ENCODE results near the gene CEMIP. TPM values are rescaled to one million over a fixed set of nuclear protein-coding genes. Genes with fewer than 3 reads are reported as not detected.

The CEMIP gene
- total and polyA plus RNA-seq, 2 of the 8 experiments (the other 6 are each of a cell fraction or from before 2014, with no cell fraction given): 0.11 to 0.60 TPM

GRCh38 chr15:80969316-80969715 is 190.1 kb downstream of the CEMIP start:
- 0 out of 2 replicates have a peak overlapping the region, but pooled peaks have one; percentile 27 for H2BK5ac ChIP-seq (ENCODE audit: low read depth, low read length)
- peaks cover 13 to 30% (median 21%) of the 10 kb centered on the region in 4 experiments for H3K4me1 ChIP-seq (replicated peaks in 1 of 4; ENCODE audit: control insufficient read depth in 3 of 4, insufficient read depth in 4 of 4, low read length in 3 of 4)
- ChIA-PET POLR2A (ENCODE audit: partially characterized antibody) (interaction anchor here (1.6 kb wide), 1 partner anchor 13 kb away, joined by 5 read pairs; no protein-coding TSS in a partner anchor), CTCF (ENCODE audit: partially characterized antibody) (interaction anchor here (0.6 to 5.9 kb wide), 56 partner anchors 7 to 513 kb away, joined by 3 to 94 read pairs (median 5); partner anchors contain the start of gene CEMIP)
- peak overlapping the region; percentile 79; the same call in 1 of the 2 replicates for H2AK5ac ChIP-seq (ENCODE audit: low read depth, low read length)
- H2AFZ ChIP-seq (ENCODE audit: low read length): no peak overlapping the region
- H3K18ac ChIP-seq (ENCODE audit: extremely low read depth, low read length): no peak overlapping the region
- H3K79me1 ChIP-seq (ENCODE audit: low read depth, low read length): peaks cover 7% of the 10 kb centered on the region
- 0 out of 2 replicates have a peak overlapping the region, but pooled peaks have one; percentile 34 for H2BK20ac ChIP-seq (ENCODE audit: low read length)
- no peak overlapping the region for H3K4me3 ChIP-seq (ENCODE audit: extremely low read depth in 1 of 4, insufficient read depth in 2 of 4, low read depth in 3 of 4, low read length in 4 of 4)
- H3K4me2 ChIP-seq (ENCODE audit: insufficient read depth in 1 of 2, low read depth in 2 of 2, low read length in 2 of 2): no peak overlapping the region
- no peak overlapping the region for H4K8ac ChIP-seq (ENCODE audit: extremely low read depth, insufficient read depth, low read length)
- H3K9ac ChIP-seq (replicated peaks in 1 of 4; ENCODE audit: extremely low read depth in 1 of 4, low read depth in 3 of 4, low read length in 3 of 4): no peak overlapping the region
- peaks cover 0 to 9% of the 10 kb centered on the region in 2 experiments; a peak in 1 of 4 replicates for H3K79me2 ChIP-seq (ENCODE audit: control insufficient read depth in 1 of 2, insufficient read depth in 2 of 2, low read length in 2 of 2)
- H4K5ac ChIP-seq (ENCODE audit: insufficient read length, low read depth, low read length): no peak overlapping the region
- H3K9me3 ChIP-seq (ENCODE audit: insufficient read depth in 2 of 2, low read depth in 1 of 2, low read length in 1 of 2): no peaks in the 10 kb centered on the region
- DNase-seq (ENCODE audit: low read depth in 1 of 2, low spot score in 2 of 2) (peak in 1 of 2 experiments; percentile 16), FAIRE-seq (no peak)
- no peak overlapping the region for H2BK15ac ChIP-seq (ENCODE audit: low read length)
- H3K14ac ChIP-seq (ENCODE audit: insufficient read length): no peak overlapping the region
- H3K27me3 ChIP-seq (replicated peaks in 1 of 4; ENCODE audit: control insufficient read depth in 3 of 4, extremely low read depth in 1 of 4, insufficient read depth in 3 of 4, low read length in 3 of 4): no peaks in the 10 kb centered on the region
- no peak overlapping the region for H3K4ac ChIP-seq (replicated peaks; ENCODE audit: insufficient read length, low read depth, low read length)
- H3K23ac ChIP-seq (ENCODE audit: insufficient read length): no peak overlapping the region
- H3K56ac ChIP-seq (replicated peaks; ENCODE audit: insufficient read length, low read depth, low read length): no peak overlapping the region
- H2BK12ac ChIP-seq (ENCODE audit: low read depth, low read length): no peak overlapping the region
- no peaks in the 10 kb centered on the region for H3K23me2 ChIP-seq (ENCODE audit: low read depth, low read length)
- WGBS, 2 experiments (ENCODE audit: extremely low coverage in 1 of 2, insufficient coverage in 1 of 2, insufficient read length in 1 of 2, insufficient replicate concordance in 2 of 2, low coverage in 1 of 2, low lambda C conversion rate in 2 of 2, missing lambda C conversion rate in 1 of 2): 71% methylated on average over 7 of the region's 7 CpGs; no CpG with 5 or more reads in 1 of the 2 experiments
- H4K20me1 ChIP-seq (replicated peaks in 1 of 2; ENCODE audit: control insufficient read depth in 1 of 2, insufficient read depth in 2 of 2, low read length in 2 of 2): peaks cover 0 to 8% of the 10 kb centered on the region in 2 experiments
- peaks cover 0 to 3% (median 0%) of the 10 kb centered on the region in 4 experiments; a peak in 1 of 8 replicates for H3K36me3 ChIP-seq (ENCODE audit: control insufficient read depth in 2 of 4, insufficient read depth in 4 of 4, low read length in 3 of 4)
- H2BK120ac ChIP-seq (replicated peaks; ENCODE audit: low read depth, low read length): no peak overlapping the region
- H3K27ac ChIP-seq (ENCODE audit: low read depth, low read length): no peak overlapping the region
- H4K91ac ChIP-seq (replicated peaks; ENCODE audit: insufficient read length, low read length): no peak overlapping the region
- TF ChIP-seq E2F6 (IDR thresholded peaks at IDR 0.05) (no peak), HDAC6 (IDR thresholded peaks at IDR 0.05; ENCODE audit: low read depth, low read length) (no peak), TBP (IDR thresholded peaks at IDR 0.05; ENCODE audit: low read depth, low read length) (no peak), CTCF (IDR thresholded peaks at IDR 0.05; ENCODE audit: control extremely low read depth in 1 of 3, insufficient read depth in 1 of 3, low read depth in 1 of 3, low read length in 3 of 3) (no peak), EP300 (IDR thresholded peaks at IDR 0.05; ENCODE audit: borderline replicate concordance in 1 of 2, low read depth in 2 of 2, low read length in 2 of 2) (no peak), ATF2 (IDR thresholded peaks at IDR 0.05; ENCODE audit: low read length) (no peak), CEBPB (IDR thresholded peaks at IDR 0.05; ENCODE audit: low read depth, low read length) (no peak), ZNF274 (IDR thresholded peaks at IDR 0.05; ENCODE audit: borderline replicate concordance, extremely low read depth, low read length) (no peak)
